A673 (cell line): Measurements from ENCODE around the gene TNFAIP8L3. TPM values are rescaled to one million over a fixed set of nuclear protein-coding genes. Genes with fewer than 3 reads are reported as not detected.

Source experiments
- BruUV-seq: library from RNA; stranded (reverse); fragments of 400-500 nt; replicated peaks from 2 replicates; lab custom pipeline; 2021; lab: Mats Ljungman, UMichigan
- CTCF ChIA-PET: fragments of 300-600 bp; sonication (Branson Sonifier 250); formaldehyde crosslinking; loops from one replicate; lab custom pipeline; 2022; ENCODE audit warnings: antibody characterized with exemption; lab: Charles Lee
- POLR2A ChIA-PET: fragments of 300-600 bp; sonication (Branson Sonifier 250); formaldehyde crosslinking; loops from one replicate; lab custom pipeline; 2022; ENCODE audit warnings: antibody characterized with exemption; ENCODE audit not compliant: low non-redundant PET; lab: Charles Lee
- DNase-seq: peaks from one replicate; pipeline ENCODE4 v3.0.0-alpha.2; 2015; ENCODE audit warnings: low spot score
- H3K27ac ChIP-seq: fragments of 200-600 bp; sonication (generic); 2 replicates; pipeline ENCODE4 v1.5.1; 2016; ENCODE audit warnings: mixed run types, low read depth, mild to moderate bottlenecking, mixed read lengths, antibody characterized with exemption, low read length; ENCODE audit not compliant: poor library complexity, severe bottlenecking
- H3K27me3 ChIP-seq: fragments of 200-600 bp; sonication (generic); replicated peaks from 2 replicates; pipeline ENCODE4 v1.6.1; 2017; ENCODE audit warnings: mixed run types, low read depth, mild to moderate bottlenecking, mixed read lengths, antibody characterized with exemption, low read length; ENCODE audit not compliant: insufficient read depth, poor library complexity
- H3K36me3 ChIP-seq: fragments of 200-600 bp; sonication (generic); 2 replicates; pipeline ENCODE4 v1.6.1; 2016; ENCODE audit warnings: mixed run types, mild to moderate bottlenecking, mixed read lengths, antibody characterized with exemption, low read length; ENCODE audit not compliant: insufficient read depth, poor library complexity, severe bottlenecking
- H3K4me1 ChIP-seq: fragments of 200-600 bp; sonication (generic); 2 replicates; pipeline ENCODE4 v1.6.1; 2017; ENCODE audit warnings: mixed run types, mild to moderate bottlenecking, mixed read lengths, antibody characterized with exemption, low read length; ENCODE audit not compliant: insufficient read depth, poor library complexity, severe bottlenecking
- H3K4me3 ChIP-seq: fragments of 200-600 bp; sonication (generic); 2 replicates; pipeline ENCODE4 v1.5.1; 2016; ENCODE audit warnings: low read depth, mixed run types, mild to moderate bottlenecking, mixed read lengths, low read length; ENCODE audit not compliant: poor library complexity, severe bottlenecking
- H3K9me3 ChIP-seq: fragments of 200-600 bp; sonication (generic); 2 replicates; pipeline ENCODE4 v1.6.1; 2016; ENCODE audit warnings: mixed run types, low read depth, mild to moderate bottlenecking, mixed read lengths, antibody characterized with exemption, low read length; ENCODE audit not compliant: poor library complexity, severe bottlenecking
- EZH2 ChIP-seq: fragments of 200-600 bp; sonication (generic); IDR thresholded peaks from 2 replicates; pipeline ENCODE4 v1.6.1; 2017; ENCODE audit warnings: borderline replicate concordance, low read depth, mild to moderate bottlenecking, mixed read lengths, antibody characterized with exemption, low read length; ENCODE audit not compliant: poor library complexity, severe bottlenecking
- intact Hi-C: fragments of 100-400 bp; cut with micrococcal nuclease; formaldehyde crosslinking; loops from one replicate; pipeline ENCODE4 v1.10.0; 2022; ENCODE audit not compliant: unreplicated experiment
- total RNA-seq: library from RNA; stranded (reverse); gene quantifications from 2 replicates; pipeline ENCODE4 v1.2.3, GENCODE V29; 2021
- TF ChIP-seq, protein P1 (sequence below): fragments of 300-800, 200-600 bp; sonication (generic); conservative IDR thresholded peaks from 2 replicates; pipeline ENCODE4 v1.5.1; 2017; ENCODE audit warnings: low read depth, mild to moderate bottlenecking, antibody characterized with exemption, low read length, moderate library complexity, mixed read lengths

Gene TNFAIP8L3
- total RNA-seq, 1 experiment from 2014 or later = 0.15 TPM

DNA sequence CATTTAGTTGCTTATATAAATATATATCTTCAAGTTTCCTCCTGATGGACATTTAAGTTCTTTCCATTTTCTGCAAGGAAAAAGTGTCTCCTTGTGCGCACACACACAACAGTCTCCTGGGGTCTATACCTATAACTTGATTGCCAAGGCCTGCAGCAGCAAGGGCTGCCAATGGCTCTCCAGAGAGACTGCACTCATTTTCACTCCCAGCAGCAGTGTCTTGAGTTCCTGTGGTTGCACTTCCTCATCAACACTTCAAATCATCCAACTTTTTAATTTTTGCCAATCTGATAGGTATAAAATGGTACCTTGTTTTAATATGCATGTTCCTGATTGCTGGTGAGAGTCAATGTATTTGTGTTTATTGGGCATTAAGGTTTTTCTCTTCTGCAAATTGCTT lies 23.1 kb downstream of the TNFAIP8L3 start:
- no peaks in the 10 kb centered on the region for H3K4me1 ChIP-seq
- H3K4me3 ChIP-seq = no peak overlapping the region
- H3K27ac ChIP-seq = no peak overlapping the region
- no peaks in the 10 kb centered on the region for H3K27me3 ChIP-seq
- H3K36me3 ChIP-seq = no peaks in the 10 kb centered on the region
- intact Hi-C loops = no loop called here
- ChIA-PET CTCF (no interaction called here), POLR2A (no interaction called here)
- no TSS peak for BruUV-seq
- TF ChIP-seq, protein P1, sequence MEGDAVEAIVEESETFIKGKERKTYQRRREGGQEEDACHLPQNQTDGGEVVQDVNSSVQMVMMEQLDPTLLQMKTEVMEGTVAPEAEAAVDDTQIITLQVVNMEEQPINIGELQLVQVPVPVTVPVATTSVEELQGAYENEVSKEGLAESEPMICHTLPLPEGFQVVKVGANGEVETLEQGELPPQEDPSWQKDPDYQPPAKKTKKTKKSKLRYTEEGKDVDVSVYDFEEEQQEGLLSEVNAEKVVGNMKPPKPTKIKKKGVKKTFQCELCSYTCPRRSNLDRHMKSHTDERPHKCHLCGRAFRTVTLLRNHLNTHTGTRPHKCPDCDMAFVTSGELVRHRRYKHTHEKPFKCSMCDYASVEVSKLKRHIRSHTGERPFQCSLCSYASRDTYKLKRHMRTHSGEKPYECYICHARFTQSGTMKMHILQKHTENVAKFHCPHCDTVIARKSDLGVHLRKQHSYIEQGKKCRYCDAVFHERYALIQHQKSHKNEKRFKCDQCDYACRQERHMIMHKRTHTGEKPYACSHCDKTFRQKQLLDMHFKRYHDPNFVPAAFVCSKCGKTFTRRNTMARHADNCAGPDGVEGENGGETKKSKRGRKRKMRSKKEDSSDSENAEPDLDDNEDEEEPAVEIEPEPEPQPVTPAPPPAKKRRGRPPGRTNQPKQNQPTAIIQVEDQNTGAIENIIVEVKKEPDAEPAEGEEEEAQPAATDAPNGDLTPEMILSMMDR = no peak
- no peak for TF ChIP-seq EZH2
- DNase-seq = no peak
- no peaks in the 10 kb centered on the region for H3K9me3 ChIP-seq

DNA sequence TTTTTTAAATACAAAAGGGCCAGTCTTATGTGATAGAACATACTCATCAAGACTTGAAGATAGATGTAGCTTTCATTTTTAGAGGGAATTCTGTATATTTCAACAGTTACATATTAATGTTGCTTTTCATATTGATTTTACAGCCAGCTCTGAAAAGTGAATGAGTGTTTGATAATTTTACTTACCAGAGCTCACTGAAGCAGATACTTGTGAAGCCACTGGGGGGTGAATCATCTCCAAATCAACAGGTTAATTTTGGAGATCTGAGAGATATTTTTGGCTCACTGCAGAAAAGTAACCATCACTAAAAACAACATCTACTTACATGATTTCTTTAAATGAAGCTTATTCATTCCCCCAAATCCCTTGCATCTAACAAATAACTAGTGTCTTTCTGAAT lies 24.7 kb downstream of the TNFAIP8L3 start:
- DNase-seq = no peak
- H3K27ac ChIP-seq = no peak overlapping the region
- intact Hi-C loops = no loop called here
- no peaks in the 10 kb centered on the region for H3K36me3 ChIP-seq
- H3K4me3 ChIP-seq = no peak overlapping the region
- TF ChIP-seq EZH2 = no peak
- TF ChIP-seq, protein P1 = no peak
- H3K27me3 ChIP-seq = no peaks in the 10 kb centered on the region
- ChIA-PET POLR2A (no interaction called here), CTCF (no interaction called here)
- no peaks in the 10 kb centered on the region for H3K4me1 ChIP-seq
- no TSS peak for BruUV-seq
- H3K9me3 ChIP-seq = no peaks in the 10 kb centered on the region

DNA sequence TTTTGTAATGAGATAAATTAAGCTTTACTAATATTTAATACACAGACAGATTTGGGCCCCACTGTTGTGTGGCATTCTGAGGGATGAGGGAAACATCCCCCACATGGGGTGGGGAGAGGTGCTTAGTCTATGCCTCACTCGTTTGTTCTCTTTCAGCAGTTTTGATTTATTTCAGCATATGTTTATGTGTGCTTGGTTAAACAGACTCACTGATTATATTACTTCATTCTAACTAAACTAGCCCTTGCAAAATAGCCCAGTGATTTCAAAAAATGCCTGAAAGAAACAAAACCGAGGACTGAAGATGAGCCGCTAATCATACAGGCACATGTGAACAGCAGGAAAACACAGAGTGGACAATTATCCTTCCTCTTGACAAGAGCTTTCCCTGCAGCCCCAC lies 27.2 kb downstream of the TNFAIP8L3 start:
- POLR2A ChIA-PET = no interaction called here
- Histone ChIP-seq H3K27me3 (no peaks in the 10 kb centered on the region), H3K9me3 (no peaks in the 10 kb centered on the region), H3K36me3 (no peaks in the 10 kb centered on the region), H3K4me3 (no peak overlapping the region), H3K27ac (no peak overlapping the region), H3K4me1 (no peaks in the 10 kb centered on the region)
- TF ChIP-seq EZH2 = no peak
- TF ChIP-seq, protein P1 = no peak
- BruUV-seq = no TSS peak
- CTCF ChIA-PET = interaction anchor here (1.2 kb wide), 1 partner anchor 334 kb away, joined by 3 read pairs; no protein-coding TSS in a partner anchor
- DNase-seq = no peak
- intact Hi-C loops = no loop called here
